K562 (cell line): ENCODE measurements around the gene SUPT20HL1.
"Not testable (repeated sequence)": the region's sequence is repeated elsewhere in the genome, so short reads cannot be mapped to it uniquely, and the experiment has no call there.

Source experiments
- BCLAF1 ChIP-seq, 2 experiments: fragments of 450-650 bp in 1 of 2; IDR thresholded peaks; 2 replicates each; pipeline ENCODE4 v1.6.1; 2011 to 2017; ENCODE audit warnings: low read depth in 2 of 2, antibody characterized with exemption in 1 of 2, borderline replicate concordance in 1 of 2, low read length in 1 of 2, mild to moderate bottlenecking in 1 of 2, mixed read lengths in 1 of 2; ENCODE audit not compliant: control insufficient read depth in 1 of 2
- HDAC2 ChIP-seq: fragments of 450-650 bp; IDR thresholded peaks from 2 replicates; pipeline ENCODE4 v1.6.1; 2016; ENCODE audit warnings: mild to moderate bottlenecking
- POLR2A ChIP-seq: fragments of 450-650 bp; conservative IDR thresholded peaks from 2 replicates; pipeline ENCODE4 v1.6.1; 2016
- THRA ChIP-seq: fragments of 450-650 bp; IDR thresholded peaks from 2 replicates; pipeline ENCODE4 v1.6.1; 2017; ENCODE audit warnings: mild to moderate bottlenecking, moderate library complexity
- THRAP3 ChIP-seq: fragments of 450-650 bp; IDR thresholded peaks from 2 replicates; pipeline ENCODE4 v1.6.1; 2016; ENCODE audit warnings: mild to moderate bottlenecking, inconsistent platforms, borderline replicate concordance
- ZFX ChIP-seq: sonication (generic); formaldehyde crosslinking; IDR thresholded peaks from 2 replicates; pipeline ENCODE4 v1.8.0; 2022; ENCODE audit warnings: mild to moderate bottlenecking, missing genetic modification reagents, moderate library complexity

- TF ChIP-seq HDAC2; THRAP3; POLR2A; BCLAF1 (IDR thresholded peaks at IDR 0.05; ENCODE audit: borderline replicate concordance in 1 of 2, control insufficient read depth in 1 of 2, low read depth in 2 of 2, low read length in 1 of 2); ZFX (CRISPR knock-in tag); THRA: not testable (repeated sequence)
These were observed 48.8 kb upstream of the SUPT20HL1 start for GRCh38 chrX:24311507-24312248.
